Transverse colon (tissue), 4 donors: ENCODE measurements around the gene FAM78B. TPM values are rescaled to one million over a fixed set of nuclear protein-coding genes. Genes with fewer than 3 reads are reported as not detected.

Experiments
- DNase-seq: peaks from one replicate; pipeline ENCODE4 v3.0.0-alpha.2; 2019
- H3K27ac ChIP-seq, 4 donors: fragments of 200-600 bp; sonication (generic); 2 replicates each; pipeline ENCODE4 v1.5.1; 2016 to 2018; ENCODE audit warnings: inconsistent platforms in 4 of 4
- H3K27me3 ChIP-seq: fragments of 200-600 bp; sonication (generic); 2 replicates; pipeline ENCODE4 v1.5.1; 2017; ENCODE audit warnings: inconsistent platforms
- H3K36me3 ChIP-seq, 4 donors: fragments of 200-600 bp; sonication (generic); 2 replicates each; pipeline ENCODE4 v1.5.1; 2017 to 2019; ENCODE audit warnings: inconsistent platforms in 4 of 4
- H3K4me1 ChIP-seq, 4 donors: fragments of 200-600 bp; sonication (generic); 2 replicates each; pipeline ENCODE4 v1.5.1; 2017 to 2020; ENCODE audit warnings: inconsistent platforms in 4 of 4
- H3K4me3 ChIP-seq, 4 donors: fragments of 200-600 bp; sonication (generic); 1 replicate in 1 of 4; 2 replicates in 3 of 4; pipeline versions ENCODE4 v1.5.1 to v1.6.1; 2017 to 2019; ENCODE audit warnings: inconsistent platforms in 4 of 4
- H3K9me3 ChIP-seq, 2 donors: fragments of 200-600 bp; sonication (generic); 2 replicates each; pipeline ENCODE4 v1.5.1; 2017 to 2019; ENCODE audit warnings: inconsistent platforms in 2 of 2
- POLR2A ChIP-seq: fragments of 450-650 bp; IDR thresholded peaks from one replicate; pipeline ENCODE4 v1.6.1; 2016; ENCODE audit warnings: antibody characterized with exemption, mild to moderate bottlenecking, moderate library complexity
- WGBS, 2 donors: methylation state at CpG; one replicate each; pipeline ENCODE4 v1.1.5; 2018; ENCODE audit warnings: low coverage in 1 of 2; 5-methylcytosine and 5-hydroxymethylcytosine counted together
- in situ Hi-C, 4 donors: fragments of 200-750 bp; cut with MboI; loops; one replicate each; pipeline versions ENCODE4 v1.15.0 to v1.15.1; 2017; ENCODE audit warnings: low sequenced_read_pairs in 3 of 4, low pct_ligation_motif_present in 1 of 4, low pct_unique_long_range_greater_than_20kb in 1 of 4
- intact Hi-C: fragments of 100-400 bp; cut with DNase I; formaldehyde crosslinking; loops from one replicate; pipeline ENCODE4 v1.15.1; 2023; ENCODE audit warnings: low total_unique reads
- small RNA-seq, 4 donors: library from RNA; depleted of rRNA; stranded (forward); fragments of <200 nt; gene quantifications; one replicate each; pipeline ENCODE3, GENCODE V24; 2016
- total RNA-seq, 4 donors: library from RNA; depleted of rRNA; stranded (reverse); fragments of >200 nt; gene quantifications; one replicate each; pipeline ENCODE4 v1.1.0, GENCODE V29; 2016
- TF ChIP-seq, protein P1 (sequence below), 5 experiments: fragments of 200-600 bp in 3 of 5; fragments of 450-650 bp in 2 of 5; sonication (generic) in 3 of 5; IDR thresholded peaks; 1 replicate in 2 of 5; 2 replicates in 3 of 5; pipeline ENCODE4 v1.5.1; 2016 to 2017; ENCODE audit warnings: antibody characterized with exemption in 5 of 5, inconsistent platforms in 3 of 5, mild to moderate bottlenecking in 2 of 5, moderate library complexity in 1 of 5

Gene FAM78B
- total RNA-seq, 4 donors from 2014 or later, result 0.40 to 5.2 (median 0.80) TPM

DNA sequence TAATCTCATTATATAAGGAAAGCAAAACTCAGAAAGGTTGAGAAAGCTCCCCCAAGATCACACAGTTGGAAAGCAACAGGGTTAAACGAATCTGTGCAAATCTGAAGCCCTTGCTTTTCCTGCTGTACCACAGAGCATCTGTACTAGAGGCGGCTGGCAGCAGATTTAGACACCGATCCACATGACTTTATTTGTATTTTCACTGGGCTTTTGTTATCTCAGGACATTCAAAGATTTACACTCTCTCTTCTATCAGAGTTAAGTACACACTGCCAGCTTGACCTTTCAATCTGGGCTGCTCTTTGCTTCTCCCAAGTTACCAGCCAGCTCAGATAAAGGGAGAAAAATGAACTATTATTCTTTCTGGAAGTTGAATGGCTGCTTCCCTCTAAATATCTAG is 146.6 kb downstream of the FAM78B start:
- intact Hi-C loops (no loop called here), in situ Hi-C loops (no loop called here)
- TF ChIP-seq, protein P1, sequence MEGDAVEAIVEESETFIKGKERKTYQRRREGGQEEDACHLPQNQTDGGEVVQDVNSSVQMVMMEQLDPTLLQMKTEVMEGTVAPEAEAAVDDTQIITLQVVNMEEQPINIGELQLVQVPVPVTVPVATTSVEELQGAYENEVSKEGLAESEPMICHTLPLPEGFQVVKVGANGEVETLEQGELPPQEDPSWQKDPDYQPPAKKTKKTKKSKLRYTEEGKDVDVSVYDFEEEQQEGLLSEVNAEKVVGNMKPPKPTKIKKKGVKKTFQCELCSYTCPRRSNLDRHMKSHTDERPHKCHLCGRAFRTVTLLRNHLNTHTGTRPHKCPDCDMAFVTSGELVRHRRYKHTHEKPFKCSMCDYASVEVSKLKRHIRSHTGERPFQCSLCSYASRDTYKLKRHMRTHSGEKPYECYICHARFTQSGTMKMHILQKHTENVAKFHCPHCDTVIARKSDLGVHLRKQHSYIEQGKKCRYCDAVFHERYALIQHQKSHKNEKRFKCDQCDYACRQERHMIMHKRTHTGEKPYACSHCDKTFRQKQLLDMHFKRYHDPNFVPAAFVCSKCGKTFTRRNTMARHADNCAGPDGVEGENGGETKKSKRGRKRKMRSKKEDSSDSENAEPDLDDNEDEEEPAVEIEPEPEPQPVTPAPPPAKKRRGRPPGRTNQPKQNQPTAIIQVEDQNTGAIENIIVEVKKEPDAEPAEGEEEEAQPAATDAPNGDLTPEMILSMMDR (IDR thresholded peaks at IDR 0.05), result no peak
- TF ChIP-seq POLR2A, result no peak
- H3K27me3 ChIP-seq, result no peaks in the 10 kb centered on the region
- H3K4me3 ChIP-seq, result no peak overlapping the region
- no peaks in the 10 kb centered on the region for H3K9me3 ChIP-seq
- H3K4me1 ChIP-seq, result no peaks in the 10 kb centered on the region
- no peak overlapping the region for H3K27ac ChIP-seq
- H3K36me3 ChIP-seq, result no peaks in the 10 kb centered on the region
- WGBS, 2 donors, result 50 to 55% methylated on average over 3 of the region's 3 CpGs
- no peak for DNase-seq

Small RNA genes within 50 kb of the gene (small RNA-seq; reads per million reads assigned to genes)
- gene MIR921 (0 reads per million in 4 donors), gene RNA5SP64 (0 to 0.12 (median 0) reads per million in 4 donors)
